Subcutaneous adipose tissue (tissue), 4 donors: ENCODE results near the gene PRR18. TPM values are rescaled to one million over a fixed set of nuclear protein-coding genes. Genes with fewer than 3 reads are reported as not detected.

ENCODE experiments used
- total RNA-seq, 4 donors: library from RNA; depleted of rRNA; stranded (reverse); fragments of >200 nt; gene quantifications; one replicate each; pipeline ENCODE4 v1.1.0, GENCODE V29; 2016
- TF ChIP-seq, protein P1 (sequence below): fragments of 450-650 bp; IDR thresholded peaks from one replicate; pipeline ENCODE4 v1.5.1; 2016; ENCODE audit warnings: low read depth, mild to moderate bottlenecking, control low read depth, antibody characterized with exemption, moderate library complexity

The PRR18 gene
- total RNA-seq, 4 donors from 2014 or later = 0.16 to 0.34 TPM; not detected in 2

DNA sequence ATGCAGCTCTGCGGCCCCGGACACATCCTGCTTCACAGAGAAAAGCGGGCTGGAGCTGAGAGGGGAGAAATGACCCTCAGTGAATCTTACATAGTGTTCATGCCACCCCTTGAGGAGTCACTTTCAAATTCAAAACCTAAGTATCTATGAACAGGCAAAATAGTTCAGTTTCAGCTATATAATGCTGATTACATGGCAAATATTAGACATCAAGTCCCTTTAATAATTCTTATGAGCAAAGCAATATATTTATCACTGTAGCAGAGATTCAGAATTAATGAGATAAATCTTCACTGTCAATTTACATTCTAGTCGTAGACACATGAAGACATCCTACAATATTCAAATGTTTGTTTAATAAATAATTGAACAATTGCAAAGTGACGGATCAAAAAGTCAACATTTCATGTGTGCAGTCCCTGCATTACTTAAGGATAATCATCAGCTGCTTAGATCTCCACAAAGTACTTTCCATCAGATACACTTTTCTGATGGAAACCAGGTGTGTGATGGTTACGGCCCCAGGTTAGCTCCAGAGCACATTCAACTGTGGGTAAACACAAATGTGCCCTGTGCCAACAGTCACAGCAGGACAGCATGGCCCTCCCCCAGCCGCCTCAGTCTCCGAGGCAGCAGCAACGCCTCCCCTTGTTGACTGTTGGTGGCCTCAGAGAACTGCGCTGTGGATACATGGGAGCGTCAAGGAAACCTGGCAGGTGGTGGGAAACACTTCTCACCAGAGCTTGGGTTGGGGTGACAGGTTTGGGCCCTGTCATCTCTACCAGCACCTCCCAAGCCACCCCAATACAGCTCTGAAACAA, 787 bp upstream of the PRR18 start:
- TF ChIP-seq, protein P1, sequence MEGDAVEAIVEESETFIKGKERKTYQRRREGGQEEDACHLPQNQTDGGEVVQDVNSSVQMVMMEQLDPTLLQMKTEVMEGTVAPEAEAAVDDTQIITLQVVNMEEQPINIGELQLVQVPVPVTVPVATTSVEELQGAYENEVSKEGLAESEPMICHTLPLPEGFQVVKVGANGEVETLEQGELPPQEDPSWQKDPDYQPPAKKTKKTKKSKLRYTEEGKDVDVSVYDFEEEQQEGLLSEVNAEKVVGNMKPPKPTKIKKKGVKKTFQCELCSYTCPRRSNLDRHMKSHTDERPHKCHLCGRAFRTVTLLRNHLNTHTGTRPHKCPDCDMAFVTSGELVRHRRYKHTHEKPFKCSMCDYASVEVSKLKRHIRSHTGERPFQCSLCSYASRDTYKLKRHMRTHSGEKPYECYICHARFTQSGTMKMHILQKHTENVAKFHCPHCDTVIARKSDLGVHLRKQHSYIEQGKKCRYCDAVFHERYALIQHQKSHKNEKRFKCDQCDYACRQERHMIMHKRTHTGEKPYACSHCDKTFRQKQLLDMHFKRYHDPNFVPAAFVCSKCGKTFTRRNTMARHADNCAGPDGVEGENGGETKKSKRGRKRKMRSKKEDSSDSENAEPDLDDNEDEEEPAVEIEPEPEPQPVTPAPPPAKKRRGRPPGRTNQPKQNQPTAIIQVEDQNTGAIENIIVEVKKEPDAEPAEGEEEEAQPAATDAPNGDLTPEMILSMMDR = no peak

DNA sequence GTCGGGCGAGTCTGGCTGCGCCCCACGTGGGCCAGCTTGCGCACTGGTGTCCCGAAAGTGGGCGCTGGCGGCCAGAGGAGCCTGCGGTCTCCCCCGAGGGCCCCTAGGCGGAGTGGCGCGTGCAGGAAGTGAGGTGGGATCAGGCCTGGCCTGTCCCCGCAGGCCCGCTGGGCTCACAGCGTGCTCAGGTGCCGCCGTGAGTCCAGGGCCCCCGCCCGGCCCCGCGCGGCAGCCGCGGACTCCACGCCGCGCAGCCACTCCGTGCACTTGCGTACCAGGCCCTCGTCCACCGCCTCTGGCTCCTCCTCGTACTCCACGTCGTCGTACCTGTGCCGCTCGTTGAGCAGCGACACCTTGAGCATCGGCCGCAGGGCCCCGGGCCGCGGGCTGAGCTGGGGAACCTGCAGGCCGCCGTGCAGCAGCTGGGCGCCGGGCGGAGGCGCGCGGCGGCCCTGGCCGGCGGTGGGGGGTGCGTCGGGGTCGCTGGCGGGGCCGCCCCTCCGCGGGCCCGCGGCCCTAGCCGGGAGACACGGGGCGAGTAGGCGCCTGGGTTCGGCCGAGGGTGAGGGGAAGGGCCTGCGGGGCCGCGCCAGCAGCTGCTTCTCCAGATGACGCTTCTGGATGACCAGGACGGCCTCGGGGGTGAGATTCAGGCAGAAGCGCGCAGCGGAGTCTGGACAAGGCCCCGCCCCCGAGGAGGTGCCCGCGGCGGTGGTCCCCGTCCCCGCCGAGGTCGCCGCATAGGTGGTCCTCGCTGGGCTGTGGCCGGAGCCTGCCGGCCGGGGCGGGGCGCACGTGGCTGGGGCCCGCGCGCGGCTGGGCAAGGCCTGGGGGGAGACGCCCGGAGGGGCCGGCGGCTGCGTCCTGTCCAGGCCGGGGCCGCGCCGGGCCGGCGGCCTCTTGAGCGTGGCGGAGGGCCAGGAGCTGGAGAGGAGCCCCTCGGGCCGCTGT, 835 bp downstream of the PRR18 start:
- TF ChIP-seq, protein P1 = no peak

DNA sequence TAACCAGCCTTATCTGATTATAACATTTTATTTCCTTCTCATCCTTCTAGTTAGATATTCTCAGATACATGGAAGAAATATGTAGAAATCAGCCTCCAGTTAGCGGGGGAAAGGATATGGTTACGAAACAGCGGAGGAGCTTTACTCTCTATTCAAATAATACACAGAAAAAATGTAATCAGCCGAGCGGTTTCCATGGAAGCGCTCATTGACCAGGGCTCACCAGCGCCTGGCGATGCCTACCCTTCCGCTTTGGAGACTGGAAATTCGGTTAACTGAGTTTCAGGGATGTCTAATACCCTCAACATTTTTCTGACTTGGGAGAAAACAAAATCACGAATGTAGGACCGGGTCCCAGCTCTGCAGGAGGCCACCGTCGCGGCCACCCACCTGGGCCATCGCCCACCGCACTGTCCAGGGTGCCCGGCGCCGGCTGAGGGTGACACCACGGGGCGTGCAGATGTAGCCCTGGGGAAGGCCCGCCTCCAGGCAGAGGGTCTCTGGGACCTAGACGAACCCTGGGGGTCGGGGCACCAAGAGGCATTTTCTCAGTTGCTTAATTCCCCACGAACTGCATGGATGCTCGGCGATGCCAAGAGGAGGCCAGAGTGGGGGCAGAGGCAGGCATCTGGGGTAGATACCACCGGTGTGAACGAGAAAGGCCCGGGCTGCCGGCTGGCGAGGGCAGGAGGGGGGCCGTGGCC, 1.7 kb downstream of the PRR18 start:
- TF ChIP-seq, protein P1 = no peak

DNA sequence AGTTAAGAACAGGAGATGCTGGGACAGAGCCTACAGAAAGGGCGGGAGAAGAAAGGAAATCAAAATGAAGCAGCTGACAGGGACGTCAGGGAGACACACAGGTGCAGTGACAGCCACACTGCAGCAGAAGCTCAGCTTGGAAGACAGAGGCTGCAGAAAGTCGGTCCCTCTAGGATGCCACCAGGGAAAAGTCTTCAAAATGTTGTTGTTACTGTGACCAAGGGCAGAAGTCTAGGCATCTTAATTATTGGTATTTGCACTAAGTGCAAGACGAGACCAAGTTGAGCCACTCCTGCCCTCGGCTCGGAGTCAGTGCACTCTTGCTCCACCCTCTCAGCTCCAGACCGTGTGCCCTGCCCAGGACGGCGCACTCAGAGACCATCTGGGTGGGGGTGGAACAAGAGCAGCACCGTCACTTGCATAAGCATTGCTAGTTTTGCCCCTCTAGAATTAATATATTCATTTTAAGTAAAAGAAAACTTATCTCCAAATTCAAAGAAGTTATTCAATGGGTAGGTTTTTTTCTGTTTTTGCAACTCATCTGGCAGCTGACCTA, 2.6 kb downstream of the PRR18 start:
- TF ChIP-seq, protein P1 = no peak

DNA sequence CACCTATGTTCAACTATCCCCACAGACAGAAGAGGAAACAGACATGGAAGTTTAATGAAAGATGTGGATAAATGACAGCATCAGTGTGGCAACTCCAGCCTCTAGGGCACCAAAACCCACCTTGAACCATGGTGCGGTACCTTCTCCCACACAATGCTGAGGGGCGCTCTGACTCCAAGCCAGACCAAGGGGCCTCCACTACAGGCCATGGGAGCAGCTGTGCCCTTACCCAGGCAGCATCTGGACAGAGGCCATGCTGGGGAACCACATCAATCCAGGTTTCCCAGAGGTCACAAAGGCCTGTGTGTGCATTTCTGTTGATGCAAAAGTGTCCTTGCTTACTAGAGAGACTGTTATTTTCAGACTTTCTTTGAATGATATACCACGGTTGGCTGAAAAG, 4.1 kb downstream of the PRR18 start:
- TF ChIP-seq, protein P1 = no peak

DNA sequence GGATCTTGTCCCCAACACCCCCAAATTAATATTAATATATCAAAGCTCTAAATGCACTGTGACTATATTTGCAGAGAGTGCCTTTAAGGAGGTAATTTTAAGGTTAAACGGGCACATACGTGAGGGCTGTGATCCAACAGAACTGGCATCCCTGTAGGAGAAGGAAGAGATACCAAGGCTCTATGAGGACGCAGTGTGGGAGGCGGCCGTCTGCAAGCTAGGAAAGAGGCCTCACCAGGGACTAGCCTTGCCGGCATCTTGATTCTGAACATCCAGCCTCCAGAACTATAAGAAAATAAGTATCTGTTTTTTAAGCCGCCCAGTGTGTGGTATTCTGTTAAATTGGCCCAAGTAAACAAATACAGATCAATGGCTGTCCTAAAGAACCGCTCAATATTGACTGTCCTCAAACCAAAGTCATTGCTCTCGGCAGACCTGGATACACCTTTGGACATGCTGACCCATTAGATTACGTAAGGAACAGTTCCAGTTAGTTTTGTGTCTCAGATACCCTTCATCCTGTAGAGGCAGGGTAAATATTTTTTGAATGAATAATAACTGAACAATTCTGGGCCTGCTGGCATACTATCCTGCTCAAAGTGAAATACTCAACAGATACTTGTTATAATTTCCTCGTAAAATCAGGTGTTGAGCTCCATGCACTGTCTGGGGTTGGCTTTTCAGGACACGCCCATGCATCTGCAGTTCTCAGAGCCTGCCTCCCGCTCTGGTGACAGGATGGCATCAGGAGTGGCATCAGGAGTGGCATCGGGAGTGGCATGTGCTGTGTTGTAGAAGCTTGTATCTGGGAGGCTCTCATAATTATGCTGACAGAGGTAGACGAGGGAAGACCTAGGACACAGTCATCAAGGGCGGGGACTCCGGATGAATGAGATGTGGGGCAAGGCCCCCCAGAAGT, 6.3 kb downstream of the PRR18 start:
- TF ChIP-seq, protein P1 = no peak
